Naive thymus-derived CD8-positive, alpha-beta T cell (primary cell): ENCODE results near the gene PTK7. TPM values are rescaled to one million over a fixed set of nuclear protein-coding genes. Genes with fewer than 3 reads are reported as not detected.

ENCODE experiments used
- ATAC-seq, 2 donors: fragments of 150-1000 bp; cut with Tn5 transposase in 1 of 2; sonication (Bioruptor Pico), chemical (Tn5 transposase) in 1 of 2; 1 replicate in 1 of 2; 2 replicates in 1 of 2; pipeline ENCODE4 v1.10.0; 2021; ENCODE audit warnings: mild to moderate bottlenecking in 2 of 2, moderate library complexity in 2 of 2
- POLR2A ChIA-PET: fragments of 350-600 bp; sonication (Branson Sonifier 250); formaldehyde crosslinking; loops from one replicate; lab custom pipeline; 2021; ENCODE audit warnings: antibody characterized with exemption; lab: Charles Lee
- DNase-seq, 10 donors: peaks; one replicate each; pipeline versions ENCODE4 v3.0.0 to v3.0.0-alpha.2; 2020 to 2022
- H3K27ac Mint-ChIP-seq, 10 donors: one replicate each; pipeline ENCODE4 v1.8.0; 2020 to 2022; ENCODE audit warnings: mild to moderate bottlenecking in 10 of 10, mixed read lengths in 10 of 10, moderate library complexity in 4 of 10, inconsistent platforms in 1 of 10
- H3K27me3 Mint-ChIP-seq, 5 donors: one replicate each; pipeline ENCODE4 v1.8.0; 2021 to 2022; ENCODE audit warnings: mixed read lengths in 5 of 5
- H3K36me3 Mint-ChIP-seq, 3 donors: one replicate each; pipeline ENCODE4 v1.8.0; 2020 to 2022; ENCODE audit warnings: mixed read lengths in 3 of 3, mild to moderate bottlenecking in 2 of 3, inconsistent platforms in 1 of 3
- H3K4me1 Mint-ChIP-seq, 4 donors: one replicate each; pipeline ENCODE4 v1.8.0; 2021 to 2022; ENCODE audit warnings: mixed read lengths in 4 of 4
- H3K4me3 Mint-ChIP-seq, 10 donors: one replicate each; pipeline ENCODE4 v1.8.0; 2020 to 2022; ENCODE audit warnings: mild to moderate bottlenecking in 10 of 10, mixed read lengths in 10 of 10, moderate library complexity in 6 of 10, inconsistent platforms in 1 of 10
- H3K9me3 Mint-ChIP-seq, 9 donors: one replicate each; pipeline ENCODE4 v1.8.0; 2020 to 2022; ENCODE audit warnings: mixed read lengths in 9 of 9, mild to moderate bottlenecking in 3 of 9, inconsistent platforms in 1 of 9, moderate library complexity in 1 of 9
- polyA plus RNA-seq, 3 donors: library from polyadenylated mRNA; unstranded; fragments of 300-500 nt; fragmentation: Illumina TruSeq; gene quantifications; one replicate each; pipeline ENCODE4 v1.2.3, GENCODE V29; 2021
- total RNA-seq, 8 experiments: library from RNA in 2 of 8; stranded (reverse) in 2 of 8; gene quantifications; one replicate each; pipeline ENCODE4 v1.2.3 and lab custom pipeline; 2021 to 2026

PTK7 gene
- total and polyA plus RNA-seq, 5 experiments from 2014 or later: 6.5 to 22.2 (median 14.8) TPM; not detected in 1

GRCh38 chr6:43170931-43171706 lies 95.0 kb downstream of the PTK7 start, which contains the start of gene SRF:
SRF (plus strand) TSS chr6:43171269; CDS start chr6:43171657, 388 bp downstream.
- Mint-ChIP-seq H3K4me3 (peak within 1 kb of the TSS; percentile 89 to 99 (median 97)), H3K27ac (peak within 1 kb of the TSS; percentile 91 to 99 (median 97)), H3K36me3 (peaks cover 0 to 12% (median 2%) of the 10 kb centered on the region in 3 donors), H3K9me3 (no peaks in the 10 kb centered on the region), H3K27me3 (peaks cover 0 to 2% (median 0%) of the 10 kb centered on the region in 5 donors), H3K4me1 (peaks cover 22 to 50% (median 45%) of the 10 kb centered on the region in 4 donors)
- POLR2A ChIA-PET: interaction anchor here (0.9 to 4.9 kb wide), 10 partner anchors 9 to 425 kb away, joined by 3 to 33 read pairs (median 8); partner anchors contain the start of genes CNPY3, CUL9, DNPH1 and PEX6
- ATAC-seq (peak; percentile 73 to 80), DNase-seq (peak; percentile 92 to 100 (median 99))

- POLR2A ChIA-PET: interaction anchor here (0.6 to 4.9 kb wide), 13 partner anchors 9 to 1375 kb away, joined by 3 to 33 read pairs (median 7); partner anchors contain the start of genes BICRAL, CNPY3, CUL9 and DNPH1
These were observed 95.6 kb downstream of the PTK7 start for GRCh38 chr6:43171707-43172103.

GRCh38 chr6:43172104-43173007 lies 96.2 kb downstream of the PTK7 start:
- Mint-ChIP-seq H3K4me3 (peak overlapping the region; percentile 85 to 98 (median 94)), H3K4me1 (peaks cover 24 to 58% (median 48%) of the 10 kb centered on the region in 4 donors), H3K27me3 (peaks cover 0 to 2% (median 0%) of the 10 kb centered on the region in 5 donors), H3K36me3 (peaks cover 0 to 23% (median 2%) of the 10 kb centered on the region in 3 donors), H3K9me3 (no peaks in the 10 kb centered on the region), H3K27ac (peak overlapping the region; percentile 63 to 99 (median 95))
- DNase-seq (peak; percentile 20 to 74 (median 37)), ATAC-seq (no peak)
- POLR2A ChIA-PET: interaction anchor here (0.6 to 4.9 kb wide), 16 partner anchors 8 to 1375 kb away, joined by 3 to 33 read pairs (median 6); partner anchors contain the start of genes BICRAL, CNPY3, CUL9 and DNPH1

More at GRCh38 chr6:43171707-43172103, 95.6 kb downstream of the PTK7 start:
- H3K27me3 Mint-ChIP-seq: peaks cover 0 to 2% (median 0%) of the 10 kb centered on the region in 5 donors
- DNase-seq (peak in 5 of 10 donors; percentile 27 to 56 (median 39)), ATAC-seq (peak; percentile 11 to 19)
- H3K4me3 Mint-ChIP-seq: peak overlapping the region; percentile 85 to 98 (median 94)
- H3K4me1 Mint-ChIP-seq: peaks cover 24 to 56% (median 48%) of the 10 kb centered on the region in 4 donors
- H3K36me3 Mint-ChIP-seq: peaks cover 0 to 18% (median 2%) of the 10 kb centered on the region in 3 donors
- H3K9me3 Mint-ChIP-seq: no peaks in the 10 kb centered on the region
- H3K27ac Mint-ChIP-seq: peak overlapping the region; percentile 63 to 99 (median 95)

- Mint-ChIP-seq H3K4me3 (peak overlapping the region; percentile 85 to 98 (median 94)), H3K36me3 (peaks cover 0 to 37% (median 7%) of the 10 kb centered on the region in 3 donors), H3K4me1 (peaks cover 24 to 58% (median 48%) of the 10 kb centered on the region in 4 donors), H3K27me3 (peaks cover 0 to 2% (median 0%) of the 10 kb centered on the region in 5 donors), H3K9me3 (no peaks in the 10 kb centered on the region), H3K27ac (peak overlapping the region; percentile 63 to 99 (median 95))
- DNase-seq: peak in 6 of 10 donors; percentile 21 to 68 (median 46)
- POLR2A ChIA-PET: interaction anchor here (0.6 to 4.9 kb wide), 12 partner anchors 9 to 294 kb away, joined by 3 to 33 read pairs (median 4); partner anchors contain the start of genes CNPY3, CUL9, KLHDC3 and PEX6
- peak in 1 of 2 donors; percentile 9 for ATAC-seq
These were observed 97.6 kb downstream of the PTK7 start for GRCh38 chr6:43173591-43174262.

GRCh38 chr6:43174263-43175112 lies 98.4 kb downstream of the PTK7 start:
- POLR2A ChIA-PET: interaction anchor here (0.6 to 4.9 kb wide), 13 partner anchors 8 to 427 kb away, joined by 3 to 33 read pairs (median 4); partner anchors contain the start of genes CNPY3, DNPH1, KLHDC3 and RPL7L1
- Mint-ChIP-seq H3K4me1 (peaks cover 24 to 58% (median 48%) of the 10 kb centered on the region in 4 donors), H3K9me3 (no peaks in the 10 kb centered on the region), H3K36me3 (peaks cover 0 to 44% (median 7%) of the 10 kb centered on the region in 3 donors), H3K27ac (peak overlapping the region; percentile 87 to 99 (median 96)), H3K27me3 (peaks cover 0 to 2% (median 0%) of the 10 kb centered on the region in 5 donors), H3K4me3 (peak overlapping the region; percentile 69 to 98 (median 94))
- peak; percentile 58 to 59 for ATAC-seq
- peak; percentile 70 to 97 (median 88) for DNase-seq

GRCh38 chr6:43175676-43176422 lies 99.7 kb downstream of the PTK7 start:
- H3K4me3 Mint-ChIP-seq: no peak overlapping the region
- H3K36me3 Mint-ChIP-seq: peaks cover 0 to 46% (median 7%) of the 10 kb centered on the region in 3 donors
- peaks cover 20 to 51% (median 41%) of the 10 kb centered on the region in 4 donors for H3K4me1 Mint-ChIP-seq
- DNase-seq (no peak), ATAC-seq (no peak)
- no peaks in the 10 kb centered on the region for H3K9me3 Mint-ChIP-seq
- POLR2A ChIA-PET: interaction anchor here (1.0 to 4.9 kb wide), 4 partner anchors 33 to 285 kb away, joined by 3 to 33 read pairs (median 8); partner anchors contain the start of gene DNPH1
- peak overlapping the region in 9 of 10 donors; percentile 32 to 99 (median 87) for H3K27ac Mint-ChIP-seq
- peaks cover 0 to 2% (median 0%) of the 10 kb centered on the region in 5 donors for H3K27me3 Mint-ChIP-seq

- H3K36me3 Mint-ChIP-seq: peaks cover 0 to 46% (median 7%) of the 10 kb centered on the region in 3 donors
These were observed 100.3 kb downstream of the PTK7 start for GRCh38 chr6:43176423-43176786.

GRCh38 chr6:43178150-43178549 lies 102.0 kb downstream of the PTK7 start:
- Mint-ChIP-seq H3K27me3 (no peaks in the 10 kb centered on the region), H3K9me3 (no peaks in the 10 kb centered on the region), H3K4me3 (peak overlapping the region in 1 of 10 donors; percentile 14), H3K36me3 (peaks cover 0 to 46% (median 7%) of the 10 kb centered on the region in 3 donors), H3K4me1 (peaks cover 23 to 52% (median 46%) of the 10 kb centered on the region in 4 donors), H3K27ac (peak overlapping the region in 6 of 10 donors; percentile 9 to 63 (median 46))
- DNase-seq: no peak
- POLR2A ChIA-PET: interaction anchor here (0.6 to 1.5 kb wide), 2 partner anchors 51 to 90 kb away, joined by 3 to 5 read pairs; partner anchors contain the start of gene DNPH1
- ATAC-seq: no peak

More at GRCh38 chr6:43176423-43176786, 100.3 kb downstream of the PTK7 start:
- no peak for ATAC-seq
- no peak for DNase-seq
- peak overlapping the region in 7 of 10 donors; percentile 4 to 87 (median 44) for H3K27ac Mint-ChIP-seq
- POLR2A ChIA-PET: interaction anchor here (0.6 to 2.1 kb wide), 2 partner anchors 9 to 53 kb away, joined by 6 to 10 read pairs; partner anchors contain the start of gene DNPH1
- no peaks in the 10 kb centered on the region for H3K9me3 Mint-ChIP-seq
- no peaks in the 10 kb centered on the region for H3K27me3 Mint-ChIP-seq
- H3K4me3 Mint-ChIP-seq: peak overlapping the region in 1 of 10 donors; percentile 10
- peaks cover 21 to 53% (median 43%) of the 10 kb centered on the region in 4 donors for H3K4me1 Mint-ChIP-seq

- H3K36me3 Mint-ChIP-seq: peaks cover 0 to 49% (median 8%) of the 10 kb centered on the region in 3 donors
- H3K9me3 Mint-ChIP-seq: no peaks in the 10 kb centered on the region
- no peak for ATAC-seq
- no peaks in the 10 kb centered on the region for H3K27me3 Mint-ChIP-seq
- no peak for DNase-seq
- no peak overlapping the region for H3K4me3 Mint-ChIP-seq
- H3K4me1 Mint-ChIP-seq: peaks cover 26 to 52% (median 46%) of the 10 kb centered on the region in 4 donors
- peak overlapping the region in 2 of 10 donors; percentile 44 to 53 for H3K27ac Mint-ChIP-seq
- POLR2A ChIA-PET: interaction anchor here (1.7 to 1.8 kb wide), 2 partner anchors 7 to 45 kb away, joined by 7 to 9 read pairs; partner anchors contain the start of gene SRF
These were observed 103.1 kb downstream of the PTK7 start for GRCh38 chr6:43178951-43179830.
